H9 (cell line): ENCODE data around the gene RERE. TPM values are rescaled to one million over a fixed set of nuclear protein-coding genes. Genes with fewer than 3 reads are reported as not detected.

ENCODE experiments used
- DNase-seq: peaks from one replicate; pipeline ENCODE4 v3.0.0-alpha.2; 2017
- H2AFZ ChIP-seq: one replicate; pipeline ENCODE4 v1.6.1; 2013; ENCODE audit warnings: mild to moderate bottlenecking, low read length, control low read depth, moderate library complexity
- H2AK5ac ChIP-seq: 2 replicates; pipeline ENCODE4 v1.6.1; 2013; ENCODE audit warnings: low read length, control low read depth, mixed read lengths; ENCODE audit not compliant: insufficient read length
- H2BK120ac ChIP-seq: one replicate; pipeline ENCODE4 v1.6.1; 2013; ENCODE audit warnings: low read depth, mild to moderate bottlenecking, low read length, control low read depth, inconsistent platforms; ENCODE audit not compliant: poor library complexity, severe bottlenecking
- H2BK12ac ChIP-seq: 2 replicates; pipeline ENCODE4 v1.6.1; 2013; ENCODE audit warnings: low read length, control low read depth, mixed read lengths, low read depth; ENCODE audit not compliant: insufficient read length
- H2BK15ac ChIP-seq: 2 replicates; pipeline ENCODE4 v1.6.1; 2013; ENCODE audit warnings: low read depth, low read length, control low read depth
- H2BK20ac ChIP-seq: one replicate; pipeline ENCODE4 v1.6.1; 2013; ENCODE audit warnings: low read depth, mild to moderate bottlenecking, low read length, control low read depth, inconsistent platforms; ENCODE audit not compliant: poor library complexity, severe bottlenecking
- H2BK5ac ChIP-seq: 2 replicates; pipeline ENCODE4 v1.6.1; 2013; ENCODE audit warnings: low read length, control low read depth, mixed read lengths; ENCODE audit not compliant: insufficient read length
- H3K14ac ChIP-seq: 2 replicates; pipeline ENCODE4 v1.6.1; 2013; ENCODE audit warnings: low read length, control low read depth; ENCODE audit not compliant: insufficient read depth
- H3K18ac ChIP-seq: 2 replicates; pipeline ENCODE4 v1.6.1; 2013; ENCODE audit warnings: low read depth, mild to moderate bottlenecking, mixed read lengths, low read length, control low read depth; ENCODE audit not compliant: insufficient read length
- H3K23ac ChIP-seq: 2 replicates; pipeline ENCODE4 v1.6.1; 2013; ENCODE audit warnings: low read length, control low read depth, mixed read lengths, low read depth; ENCODE audit not compliant: insufficient read length
- H3K23me2 ChIP-seq: 2 replicates; pipeline ENCODE4 v1.6.1; 2013; ENCODE audit warnings: low read depth, mild to moderate bottlenecking, mixed read lengths, low read length, control low read depth; ENCODE audit not compliant: insufficient read length, poor library complexity, severe bottlenecking
- H3K27ac ChIP-seq: 2 replicates; pipeline ENCODE4 v1.5.1; 2013; ENCODE audit warnings: low read length, control low read depth, mixed read lengths, low read depth; ENCODE audit not compliant: insufficient read length
- H3K27me3 ChIP-seq: 2 replicates; pipeline ENCODE4 v1.6.1; 2013; ENCODE audit warnings: low read length, control low read depth, inconsistent platforms; ENCODE audit not compliant: insufficient read depth
- H3K4ac ChIP-seq: 2 replicates; pipeline ENCODE4 v1.6.1; 2013; ENCODE audit warnings: low read depth, mild to moderate bottlenecking, control low read depth, inconsistent platforms, low read length, moderate library complexity
- H3K4me1 ChIP-seq: 2 replicates; pipeline ENCODE4 v1.6.1; 2013; ENCODE audit warnings: low read length, control low read depth, inconsistent platforms; ENCODE audit not compliant: insufficient read depth
- H3K4me2 ChIP-seq: 2 replicates; pipeline ENCODE4 v1.6.1; 2013; ENCODE audit warnings: low read length, control low read depth, mixed read lengths; ENCODE audit not compliant: insufficient read length, insufficient read depth
- H3K56ac ChIP-seq: 2 replicates; pipeline ENCODE4 v1.6.1; 2013; ENCODE audit warnings: low read depth, mild to moderate bottlenecking, mixed read lengths, low read length, control low read depth; ENCODE audit not compliant: insufficient read length
- H3K79me1 ChIP-seq: 2 replicates; pipeline ENCODE4 v1.6.1; 2013; ENCODE audit warnings: low read depth, mild to moderate bottlenecking, moderate library complexity, low read length, control low read depth, inconsistent platforms; ENCODE audit not compliant: insufficient read depth, poor library complexity, severe bottlenecking
- H3K79me2 ChIP-seq: 2 replicates; pipeline ENCODE4 v1.6.1; 2013; ENCODE audit warnings: low read length, control low read depth, inconsistent platforms; ENCODE audit not compliant: insufficient read depth
- H3K9ac ChIP-seq: 2 replicates; pipeline ENCODE4 v1.6.1; 2013; ENCODE audit warnings: low read length, control low read depth, mixed read lengths; ENCODE audit not compliant: insufficient read length; ENCODE audit errors: extremely low read depth
- H3K9me3 ChIP-seq: one replicate; pipeline ENCODE4 v1.6.1; 2013; ENCODE audit warnings: low read depth, low read length, inconsistent platforms; ENCODE audit not compliant: control insufficient read depth
- H3T11ph ChIP-seq: one replicate; pipeline ENCODE4 v1.6.1; 2013; ENCODE audit warnings: mild to moderate bottlenecking, low read length, control low read depth, inconsistent platforms
- H4K20me1 ChIP-seq: one replicate; pipeline ENCODE4 v1.6.1; 2013; ENCODE audit not compliant: control insufficient read depth, insufficient read length, insufficient read depth
- H4K5ac ChIP-seq: 2 replicates; pipeline ENCODE4 v1.6.1; 2013; ENCODE audit warnings: low read depth, mild to moderate bottlenecking, mixed read lengths, low read length, control low read depth; ENCODE audit not compliant: insufficient read length
- H4K8ac ChIP-seq: replicated peaks from 2 replicates; pipeline ENCODE4 v1.6.1; 2013; ENCODE audit warnings: low read length, control low read depth, mixed read lengths, low read depth; ENCODE audit not compliant: insufficient read length
- H4K91ac ChIP-seq: 2 replicates; pipeline ENCODE4 v1.6.1; 2013; ENCODE audit warnings: low read depth, mild to moderate bottlenecking, moderate library complexity, mixed read lengths, low read length, control low read depth; ENCODE audit not compliant: insufficient read length
- H3K27ac Mint-ChIP-seq, 3 experiments: 2 replicates in 2 of 3; 3 replicates in 1 of 3; pipeline ENCODE4 v1.8.0; 2020 to 2021; ENCODE audit warnings: mixed read lengths in 3 of 3, mild to moderate bottlenecking in 1 of 3, moderate library complexity in 1 of 3
- H3K27me3 Mint-ChIP-seq: 2 replicates; pipeline ENCODE4 v1.8.0; 2021; ENCODE audit warnings: low read depth, mild to moderate bottlenecking, moderate library complexity, mixed read lengths
- H3K36me3 Mint-ChIP-seq, 3 experiments: 2 replicates in 2 of 3; 3 replicates in 1 of 3; pipeline ENCODE4 v1.8.0; 2020 to 2021; ENCODE audit warnings: low read depth in 3 of 3, mixed read lengths in 3 of 3; ENCODE audit not compliant: insufficient read depth in 1 of 3
- H3K4me1 Mint-ChIP-seq, 2 experiments: 2 replicates each; pipeline ENCODE4 v1.8.0; 2020; ENCODE audit warnings: mixed read lengths in 2 of 2
- H3K4me3 Mint-ChIP-seq, 2 experiments: 2 replicates in 1 of 2; 3 replicates in 1 of 2; pipeline ENCODE4 v1.8.0; 2020 to 2021; ENCODE audit warnings: mild to moderate bottlenecking in 2 of 2, mixed read lengths in 2 of 2, moderate library complexity in 1 of 2
- H3K9me3 Mint-ChIP-seq, 2 experiments: 2 replicates in 1 of 2; 3 replicates in 1 of 2; pipeline ENCODE4 v1.8.0; 2020; ENCODE audit warnings: mild to moderate bottlenecking in 2 of 2, mixed read lengths in 2 of 2, moderate library complexity in 1 of 2
- WGBS: extraction: QIAGEN DNeasy Blood & Tissue Kit; methylation state at CpG from one replicate; pipeline ENCODE4 v1.1.7; 2013; ENCODE audit warnings: missing lambda C conversion rate, low lambda C conversion rate, mixed read lengths; ENCODE audit not compliant: insufficient read length; ENCODE audit errors: extremely low coverage; 5-methylcytosine and 5-hydroxymethylcytosine counted together
- total RNA-seq: library from RNA; stranded (reverse); gene quantifications from 2 replicates; pipeline ENCODE4 v1.2.1, GENCODE V29; 2021
- TF ChIP-seq, protein P1 (sequence below): fragments of 200-600 bp; sonication (generic); conservative IDR thresholded peaks from 3 replicates; pipeline ENCODE4 v1.8.0; 2021; ENCODE audit warnings: antibody characterized with exemption, mild to moderate bottlenecking

Gene RERE
- total RNA-seq, 1 experiment from 2014 or later: 103 TPM

DNA sequence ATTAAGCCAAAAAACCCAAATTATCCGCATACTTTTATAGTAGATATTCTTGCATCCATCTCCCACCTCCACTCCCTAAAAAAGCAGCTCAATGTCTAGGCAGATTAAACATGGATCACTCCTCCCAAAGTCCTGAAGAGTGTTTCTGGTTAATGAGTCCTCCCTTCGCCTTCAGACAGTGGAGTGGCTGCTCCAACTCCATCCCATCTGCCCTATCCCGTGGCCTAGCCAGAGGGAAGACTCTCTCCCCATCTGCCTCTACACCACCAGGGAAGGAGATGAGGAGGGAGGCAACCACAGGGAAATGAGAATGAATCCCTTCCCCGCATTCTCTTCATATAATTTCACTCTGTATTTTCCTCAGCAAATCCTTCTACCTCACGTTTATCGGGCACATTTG lies 395.7 kb downstream of the RERE start:
- Histone ChIP-seq H2AFZ (no peak overlapping the region), H2BK12ac (no peak overlapping the region), H3K14ac (no peak overlapping the region), H3K23ac (no peak overlapping the region), H4K5ac (no peak overlapping the region), H3K56ac (no peak overlapping the region), H2AK5ac (no peak overlapping the region), H3K9me3 (no peaks in the 10 kb centered on the region), H3K23me2 (peaks cover 10% of the 10 kb centered on the region), H3K18ac (no peak overlapping the region), H2BK5ac (no peak overlapping the region), H3K27me3 (no peaks in the 10 kb centered on the region), H3K4me2 (no peak overlapping the region), H4K91ac (no peak overlapping the region), H3T11ph (no peak overlapping the region), H2BK15ac (no peak overlapping the region), H4K8ac (no peak overlapping the region), H3K9ac (no peak overlapping the region), H3K79me2 (peaks cover 7% of the 10 kb centered on the region; the same call in 1 of the 2 replicates), H3K4me1 (peaks cover 13% of the 10 kb centered on the region), H3K27ac (no peak overlapping the region), H4K20me1 (no peaks in the 10 kb centered on the region), H2BK20ac (no peak overlapping the region), H3K79me1 (no peaks in the 10 kb centered on the region), H3K4ac (no peak overlapping the region), H2BK120ac (no peak overlapping the region)
- Mint-ChIP-seq H3K36me3 (peaks cover 5 to 7% (median 7%) of the 10 kb centered on the region in 3 experiments; a peak in 5 of 7 replicates), H3K27me3 (no peaks in the 10 kb centered on the region), H3K4me3 (no peak overlapping the region), H3K4me1 (peaks cover 36 to 41% of the 10 kb centered on the region in 2 experiments), H3K27ac (no peak overlapping the region), H3K9me3 (no peaks in the 10 kb centered on the region)
- DNase-seq: no peak
- TF ChIP-seq, protein P1, sequence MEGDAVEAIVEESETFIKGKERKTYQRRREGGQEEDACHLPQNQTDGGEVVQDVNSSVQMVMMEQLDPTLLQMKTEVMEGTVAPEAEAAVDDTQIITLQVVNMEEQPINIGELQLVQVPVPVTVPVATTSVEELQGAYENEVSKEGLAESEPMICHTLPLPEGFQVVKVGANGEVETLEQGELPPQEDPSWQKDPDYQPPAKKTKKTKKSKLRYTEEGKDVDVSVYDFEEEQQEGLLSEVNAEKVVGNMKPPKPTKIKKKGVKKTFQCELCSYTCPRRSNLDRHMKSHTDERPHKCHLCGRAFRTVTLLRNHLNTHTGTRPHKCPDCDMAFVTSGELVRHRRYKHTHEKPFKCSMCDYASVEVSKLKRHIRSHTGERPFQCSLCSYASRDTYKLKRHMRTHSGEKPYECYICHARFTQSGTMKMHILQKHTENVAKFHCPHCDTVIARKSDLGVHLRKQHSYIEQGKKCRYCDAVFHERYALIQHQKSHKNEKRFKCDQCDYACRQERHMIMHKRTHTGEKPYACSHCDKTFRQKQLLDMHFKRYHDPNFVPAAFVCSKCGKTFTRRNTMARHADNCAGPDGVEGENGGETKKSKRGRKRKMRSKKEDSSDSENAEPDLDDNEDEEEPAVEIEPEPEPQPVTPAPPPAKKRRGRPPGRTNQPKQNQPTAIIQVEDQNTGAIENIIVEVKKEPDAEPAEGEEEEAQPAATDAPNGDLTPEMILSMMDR: no peak
- WGBS: no CpG with 5 or more reads among the region's 6 CpGs
